GM10847 (cell line): Measurements from ENCODE around the gene ZSWIM4.

Experiments
- POLR2A ChIP-seq: IDR thresholded peaks from 2 replicates; pipeline ENCODE4 v1.6.1; 2011; ENCODE audit not compliant: insufficient read length; ENCODE audit errors: extremely low read depth

Gene ZSWIM4

GRCh38 chr19:13838435-13839129, 43.3 kb downstream of the ZSWIM4 start:
- peak; percentile 58 for TF ChIP-seq POLR2A

GRCh38 chr19:13839130-13839937, 44.1 kb downstream of the ZSWIM4 start:
- TF ChIP-seq POLR2A = peak; percentile 60

GRCh38 chr19:13839938-13840304, 44.7 kb downstream of the ZSWIM4 start:
- TF ChIP-seq POLR2A = no peak

DNA sequence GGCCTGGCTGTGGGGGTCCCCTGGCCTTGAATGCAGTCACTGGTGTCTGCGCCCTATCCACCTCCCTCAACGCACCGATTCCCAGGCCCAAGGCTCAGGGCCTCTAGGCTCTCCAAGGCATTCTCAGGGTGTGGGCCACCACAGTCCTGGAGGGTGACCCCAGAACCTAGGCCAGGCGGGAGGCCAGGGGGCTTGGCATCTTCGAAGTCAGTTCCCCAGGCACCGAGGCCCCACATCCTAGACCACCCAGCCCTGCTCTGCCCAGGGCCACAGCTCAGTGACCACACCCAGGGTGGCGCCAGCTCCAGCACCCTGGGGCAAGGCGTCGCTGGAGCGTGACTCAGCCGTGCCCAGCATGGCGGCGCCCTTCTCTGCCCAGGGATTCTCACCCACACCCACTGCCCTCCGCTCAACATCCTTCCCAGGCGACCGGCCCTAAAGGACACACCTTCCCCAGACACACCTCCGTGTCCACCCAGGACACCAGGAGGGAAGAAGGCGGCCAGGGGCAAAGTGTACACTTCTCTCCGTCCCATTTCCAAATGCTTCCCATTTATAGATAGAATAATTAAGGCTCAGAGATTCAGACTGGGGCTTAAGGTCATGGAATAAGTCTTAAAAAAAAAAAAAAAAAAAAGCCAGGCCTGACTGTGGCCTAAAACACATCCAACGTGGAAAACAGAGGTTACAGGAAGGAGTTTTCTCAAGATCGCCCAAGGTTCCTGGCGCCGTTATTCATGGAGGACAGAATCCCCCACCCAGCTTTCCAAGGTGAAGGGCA, 45.3 kb downstream of the ZSWIM4 start:
- no peak for TF ChIP-seq POLR2A

DNA sequence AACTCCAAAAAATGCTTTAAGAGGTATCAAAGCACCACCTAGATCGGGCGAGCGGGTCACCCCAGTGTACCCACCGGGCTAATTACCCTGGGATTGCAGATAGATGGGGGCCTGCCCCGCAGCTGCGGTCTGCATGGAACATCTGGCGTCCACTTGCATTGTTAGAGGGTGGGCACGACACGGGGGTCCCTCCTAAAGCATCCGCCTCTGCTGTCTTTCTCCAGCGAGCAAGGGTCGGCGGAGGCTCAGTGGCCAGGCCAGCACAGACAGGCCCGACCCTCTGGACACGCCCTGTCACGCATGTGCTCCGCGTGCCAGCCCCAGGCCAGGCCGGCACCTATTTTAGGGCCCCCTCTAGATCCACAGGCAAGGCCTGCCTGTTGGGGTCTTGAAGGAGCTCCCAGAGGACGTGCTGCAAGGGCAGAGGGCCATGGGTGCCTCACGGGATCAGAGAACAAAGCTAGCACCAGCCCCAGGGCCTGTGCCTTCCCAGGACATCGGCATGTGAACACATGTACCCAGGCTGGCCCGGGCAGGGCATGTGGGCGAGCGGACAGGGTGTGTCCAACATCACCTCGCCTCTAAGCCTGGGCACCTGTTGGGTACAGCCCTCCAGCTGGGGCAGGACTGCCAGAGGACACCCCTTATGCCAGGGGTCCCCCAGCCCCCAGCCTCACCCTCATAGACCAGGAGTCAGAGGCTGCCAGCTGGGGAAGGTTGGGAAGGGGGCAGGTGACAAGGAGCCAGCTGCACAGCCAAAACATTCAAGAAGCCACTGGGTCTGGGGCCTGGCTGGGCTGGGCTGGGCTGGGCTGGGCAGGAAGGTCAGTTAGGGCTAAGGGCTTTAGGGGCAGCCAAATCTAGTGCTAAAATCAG, 46.1 kb downstream of the ZSWIM4 start:
- no peak for TF ChIP-seq POLR2A

- TF ChIP-seq POLR2A = no peak
Measured at GRCh38 chr19:13841962-13842290, 46.7 kb downstream of the ZSWIM4 start.

GRCh38 chr19:13842291-13843103, 47.3 kb downstream of the ZSWIM4 start:
- peak; percentile 86 for TF ChIP-seq POLR2A

GRCh38 chr19:13843104-13843921, 48.1 kb downstream of the ZSWIM4 start:
- no peak for TF ChIP-seq POLR2A

GRCh38 chr19:13844130-13844631, 48.9 kb downstream of the ZSWIM4 start:
- no peak for TF ChIP-seq POLR2A

GRCh38 chr19:13846557-13847406, 51.5 kb downstream of the ZSWIM4 start:
- peak; percentile 30 for TF ChIP-seq POLR2A

- TF ChIP-seq POLR2A = no peak
Measured at GRCh38 chr19:13847407-13848339, 52.4 kb downstream of the ZSWIM4 start.
